HuH-7 (cell line): ENCODE data around the gene MRPS6.

Source experiments
- DNase-seq: peaks from one replicate; pipeline ENCODE4 v3.0.0; 2011; ENCODE audit warnings: low spot score

Gene MRPS6

GRCh38 chr21:34180826-34181359, 107.5 kb downstream of the MRPS6 start:
- DNase-seq = no peak

- no peak for DNase-seq
Observed at GRCh38 chr21:34181431-34182039, 108.2 kb downstream of the MRPS6 start.

GRCh38 chr21:34182436-34182835, 109.1 kb downstream of the MRPS6 start:
- DNase-seq = no peak

- DNase-seq = no peak
Observed at GRCh38 chr21:34183331-34183928, 110.1 kb downstream of the MRPS6 start.

- no peak for DNase-seq
Observed at GRCh38 chr21:34184232-34184631, 110.9 kb downstream of the MRPS6 start.

- DNase-seq = no peak
Observed at GRCh38 chr21:34185026-34185750, 111.8 kb downstream of the MRPS6 start.

- no peak for DNase-seq
Observed at GRCh38 chr21:34186109-34186719, 112.8 kb downstream of the MRPS6 start.

- no peak for DNase-seq
Observed at GRCh38 chr21:34187935-34188334, 114.6 kb downstream of the MRPS6 start.

GRCh38 chr21:34189506-34189905, 116.1 kb downstream of the MRPS6 start:
- DNase-seq = no peak

GRCh38 chr21:34190576-34191321, 117.4 kb downstream of the MRPS6 start:
- no peak for DNase-seq

- DNase-seq = no peak
Observed at GRCh38 chr21:34191876-34192275, 118.5 kb downstream of the MRPS6 start.
